Measurements from ENCODE around the gene ZSCAN26.
"Not testable (repeated sequence)": the region's sequence is repeated elsewhere in the genome, so short reads cannot be mapped to it uniquely, and the experiment has no call there.

ZSCAN26 gene

GRCh38 chr6:28257042-28257441 is 9.9 kb upstream of the ZSCAN26 start:
- FAIRE-seq, result no peak

GRCh38 chr6:28258877-28259777 is 7.8 kb upstream of the ZSCAN26 start, which contains the start of gene NKAPL:
Gene NKAPL (plus strand): TSS chr6:28259297. CDS start chr6:28259372, 75 bp downstream.
- no peak for FAIRE-seq

- no peak for FAIRE-seq
These were observed 3.0 kb upstream of the ZSCAN26 start for GRCh38 chr6:28263922-28264321.

- FAIRE-seq, result no peak
These were observed 2.0 kb upstream of the ZSCAN26 start for GRCh38 chr6:28264834-28265401.

- no peak for FAIRE-seq
These were observed 381 bp upstream of the ZSCAN26 start for GRCh38 chr6:28266563-28266961.

GRCh38 chr6:28267695-28268059 is 734 bp downstream of the ZSCAN26 start:
- no peak for FAIRE-seq

- no peak for FAIRE-seq
These were observed 2.5 kb downstream of the ZSCAN26 start for GRCh38 chr6:28269492-28269891.

- FAIRE-seq, result no peak
These were observed 7.9 kb downstream of the ZSCAN26 start for GRCh38 chr6:28274888-28275287.

- FAIRE-seq, result no peak
These were observed 10.8 kb downstream of the ZSCAN26 start for GRCh38 chr6:28277746-28278145.

- FAIRE-seq, result no peak
These were observed 13.8 kb downstream of the ZSCAN26 start for GRCh38 chr6:28280595-28281287.

- FAIRE-seq, result no peak
These were observed 14.5 kb downstream of the ZSCAN26 start, which contains the start of gene PGBD1 for GRCh38 chr6:28281288-28282064. Gene PGBD1 (plus strand): TSS chr6:28281572. CDS start chr6:28283814, 2,242 bp downstream.

- FAIRE-seq, result no peak
These were observed 16.0 kb downstream of the ZSCAN26 start for GRCh38 chr6:28282926-28283325.

- FAIRE-seq, result no peak
These were observed 24.6 kb downstream of the ZSCAN26 start for GRCh38 chr6:28291573-28291972.

GRCh38 chr6:28295326-28295725 is 28.4 kb downstream of the ZSCAN26 start:
- FAIRE-seq, result no peak

- no peak for FAIRE-seq
These were observed 29.6 kb downstream of the ZSCAN26 start for GRCh38 chr6:28296520-28297060.

GRCh38 chr6:28303570-28303969 is 36.6 kb downstream of the ZSCAN26 start:
- no peak for FAIRE-seq

- not testable (repeated sequence) for FAIRE-seq
These were observed 39.4 kb downstream of the ZSCAN26 start for GRCh38 chr6:28306363-28306762.

- no peak for FAIRE-seq
These were observed 44.3 kb downstream of the ZSCAN26 start for GRCh38 chr6:28311139-28311823.

GRCh38 chr6:28312939-28313338 is 46.0 kb downstream of the ZSCAN26 start:
- FAIRE-seq, result no peak

GRCh38 chr6:28315628-28316027 is 48.7 kb downstream of the ZSCAN26 start:
- FAIRE-seq, result no peak

- not testable (repeated sequence) for FAIRE-seq
These were observed 50.9 kb downstream of the ZSCAN26 start for GRCh38 chr6:28317866-28318265.

GRCh38 chr6:28322661-28323060 is 55.7 kb downstream of the ZSCAN26 start:
- FAIRE-seq, result no peak
